Activated CD8-positive, alpha-beta memory T cell treated with anti-CD3 and anti-CD28 coated beads for 4 hours (primary cell): ENCODE measurements around the gene ABCA8.

Experiments used
- DNase-seq, 2 donors: peaks; one replicate each; pipeline ENCODE4 v3.0.0-alpha.2; 2020; ENCODE audit warnings: low read depth in 2 of 2

The ABCA8 gene

GRCh38 chr17:68867759-68868516 lies 87.3 kb downstream of the ABCA8 start:
- DNase-seq, result no peak

- DNase-seq, result no peak
Measured at GRCh38 chr17:68865584-68865983, 89.6 kb downstream of the ABCA8 start.

- DNase-seq, result no peak
Measured at GRCh38 chr17:68863091-68863652, 92.0 kb downstream of the ABCA8 start.

- DNase-seq, result no peak
Measured at GRCh38 chr17:68861602-68862001, 93.6 kb downstream of the ABCA8 start.

DNA sequence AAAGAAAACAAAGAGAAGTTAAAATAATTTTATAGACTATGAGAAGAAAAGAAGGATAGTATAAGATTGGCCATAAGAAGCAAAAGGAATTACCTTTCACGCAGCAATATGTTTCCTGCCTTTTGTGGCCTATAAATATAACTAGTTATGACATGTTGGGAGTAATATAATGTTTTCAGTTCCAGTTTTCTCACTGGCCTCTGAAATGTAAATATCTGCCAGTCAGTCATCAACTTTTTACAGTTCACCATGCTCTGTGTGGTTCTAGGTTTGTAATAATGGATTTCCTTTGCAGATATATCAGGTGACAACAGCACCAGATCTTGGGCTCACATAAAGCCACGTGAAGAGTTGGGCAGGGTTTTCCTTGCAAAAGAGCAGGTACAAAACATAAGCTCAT lies 94.3 kb downstream of the ABCA8 start:
- no peak for DNase-seq

- DNase-seq, result no peak
Measured at GRCh38 chr17:68854452-68854851, 100.7 kb downstream of the ABCA8 start.

- no peak for DNase-seq
Measured at GRCh38 chr17:68853439-68853838, 101.8 kb downstream of the ABCA8 start.

GRCh38 chr17:68853036-68853435 lies 102.2 kb downstream of the ABCA8 start:
- DNase-seq, result no peak

DNA sequence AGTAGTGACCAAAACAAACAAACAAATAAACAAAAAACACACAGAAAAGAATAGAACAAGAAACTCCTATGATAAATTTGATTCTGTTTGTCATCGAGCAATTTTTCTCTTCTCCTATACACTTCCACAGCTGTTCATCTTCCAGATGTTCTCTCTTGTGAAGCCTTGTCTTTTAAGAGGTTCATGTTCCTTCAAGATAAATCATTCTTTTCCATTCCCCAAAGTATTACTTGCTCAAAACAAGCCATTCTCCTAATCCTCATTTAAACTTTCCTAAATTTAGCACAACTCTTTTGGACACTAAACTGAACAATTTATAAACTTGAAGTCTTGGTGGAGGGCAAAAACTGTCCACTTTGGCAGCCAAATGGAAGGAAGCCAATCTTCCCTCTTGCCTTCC lies 103.3 kb downstream of the ABCA8 start:
- no peak for DNase-seq

- no peak for DNase-seq
Measured at GRCh38 chr17:68850749-68851510, 104.3 kb downstream of the ABCA8 start.

GRCh38 chr17:68849673-68850610 lies 105.2 kb downstream of the ABCA8 start:
- no peak for DNase-seq

- no peak for DNase-seq
Measured at GRCh38 chr17:68847711-68848110, 107.5 kb downstream of the ABCA8 start.

GRCh38 chr17:68843522-68843921 lies 111.7 kb downstream of the ABCA8 start:
- DNase-seq, result no peak

- no peak for DNase-seq
Measured at GRCh38 chr17:68840073-68840472, 115.1 kb downstream of the ABCA8 start.

GRCh38 chr17:68835071-68835470 lies 120.1 kb downstream of the ABCA8 start:
- no peak for DNase-seq

DNA sequence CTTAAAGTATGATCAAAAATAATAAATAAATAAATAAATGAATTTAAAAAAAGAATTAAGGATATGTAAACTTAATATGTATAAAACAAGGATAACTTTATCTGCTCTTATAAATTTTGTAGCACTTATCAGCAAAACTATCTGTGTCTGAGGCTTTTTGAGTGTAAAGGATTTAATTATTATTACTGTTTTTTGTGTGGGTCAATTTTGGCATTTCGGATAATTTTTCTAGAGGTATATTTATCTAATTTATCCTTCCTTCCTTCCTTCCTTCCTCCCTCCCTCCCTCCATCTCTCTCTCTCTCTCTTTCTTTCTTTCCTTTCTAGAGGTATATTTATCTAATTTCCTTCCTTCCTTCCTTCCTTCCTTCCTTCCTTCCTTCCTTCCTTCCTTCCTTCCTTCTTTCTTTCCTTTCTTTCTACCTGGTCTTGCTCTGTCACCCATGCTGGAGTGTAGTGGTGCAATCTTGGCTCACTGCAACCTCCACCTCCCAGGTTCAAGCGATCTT lies 120.8 kb downstream of the ABCA8 start:
- DNase-seq, result no peak

- DNase-seq, result no peak
Measured at GRCh38 chr17:68832109-68832802, 122.9 kb downstream of the ABCA8 start.

DNA sequence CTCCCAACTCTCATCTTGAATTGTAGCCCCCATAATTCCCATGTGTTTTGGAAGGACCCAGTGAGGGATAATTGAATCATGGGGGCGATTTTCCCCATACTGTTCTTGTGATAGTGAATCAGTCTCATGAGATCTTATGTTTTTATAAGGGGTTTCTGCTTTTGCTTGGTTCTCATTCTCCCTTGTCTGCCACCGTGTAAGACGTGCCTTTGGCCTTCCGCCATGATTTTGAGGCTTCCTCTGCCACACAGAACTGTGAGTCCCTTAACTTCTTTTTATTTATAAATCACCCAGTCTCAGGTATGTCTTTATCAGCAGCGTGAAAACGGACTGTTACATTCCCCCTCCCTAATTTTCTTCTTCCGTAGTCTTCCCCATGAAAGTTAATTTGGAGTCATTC lies 124.0 kb downstream of the ABCA8 start:
- no peak for DNase-seq

- no peak for DNase-seq
Measured at GRCh38 chr17:68830313-68830712, 124.9 kb downstream of the ABCA8 start.

- no peak for DNase-seq
Measured at GRCh38 chr17:68829211-68829610, 126.0 kb downstream of the ABCA8 start.

DNA sequence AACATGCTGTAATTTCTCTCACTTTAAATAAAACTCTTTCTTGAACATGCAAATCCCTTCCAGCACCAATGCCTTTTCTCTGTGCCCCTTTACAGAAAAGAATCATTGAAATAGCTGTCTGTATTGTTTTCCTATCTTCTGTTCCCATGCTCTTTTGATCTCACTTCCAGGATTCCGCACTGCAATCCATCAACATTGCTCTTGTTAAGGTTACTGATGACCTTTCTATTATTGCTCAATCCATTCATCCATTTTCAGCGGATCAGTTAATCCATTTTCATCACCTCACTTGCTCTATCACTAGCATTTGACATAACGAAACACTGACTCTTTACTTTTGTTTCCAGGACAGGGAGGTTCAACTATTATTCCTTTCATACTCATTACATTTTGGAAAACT lies 130.5 kb downstream of the ABCA8 start:
- no peak for DNase-seq
